A549 (cell line): Measurements from ENCODE around the gene PMP22. TPM values are rescaled to one million over a fixed set of nuclear protein-coding genes. Genes with fewer than 3 reads are reported as not detected.

Experiments used
- ATAC-seq, 2 experiments: fragments of 200-7000 bp in 1 of 2; fragments of >200 bp in 1 of 2; cut with Nextera tagmentation in 1 of 2; cut with Tn5 transposase in 1 of 2; 3 replicates each; pipeline versions ENCODE4 v1.8.0 to v1.9.1; 2018 to 2020; ENCODE audit warnings: mild to moderate bottlenecking in 1 of 2, moderate library complexity in 1 of 2
- CTCF ChIA-PET: fragments of 300-600 bp; sonication (Branson Sonifier 250); formaldehyde crosslinking; extraction: SDS; loops from one replicate; lab custom pipeline; 2021; ENCODE audit warnings: antibody characterized with exemption, inconsistent platforms; lab: Yijun Ruan, JAX
- POLR2A ChIA-PET: fragments of 350-600 bp; formaldehyde crosslinking; extraction: SDS; loops from one replicate; lab custom pipeline; 2021; ENCODE audit warnings: antibody characterized with exemption, inconsistent platforms; lab: Yijun Ruan, JAX
- DNase-seq, 2 experiments: peaks; one replicate each; pipeline versions ENCODE4 v3.0.0 to v3.0.0-alpha.2; 2011 to 2016; ENCODE audit warnings: low read depth in 1 of 2, low spot score in 1 of 2
- FAIRE-seq: peaks from 2 replicates; lab custom pipeline; 2011; peaks lifted over from hg19 to GRCh38; lab: Jason Lieb, UNC
- H3K27ac ChIP-seq, 2 experiments: fragments of >200 bp; sonication (Bioruptor Twin); formaldehyde crosslinking; 3 replicates each; pipeline ENCODE4 v1.5.1; 2016 to 2017
- H3K4me1 ChIP-seq: fragments of >200 bp; sonication (Bioruptor Twin); formaldehyde crosslinking; 3 replicates; pipeline ENCODE4 v1.6.1; 2016
- H3K4me2 ChIP-seq: fragments of >200 bp; sonication (Bioruptor Twin); formaldehyde crosslinking; 3 replicates; pipeline ENCODE4 v1.6.1; 2016
- H3K4me3 ChIP-seq: fragments of >200 bp; sonication (Bioruptor Twin); formaldehyde crosslinking; 3 replicates; pipeline ENCODE4 v1.5.1; 2016
- H3K9me3 ChIP-seq: fragments of >200 bp; sonication (Bioruptor Twin); formaldehyde crosslinking; 3 replicates; pipeline ENCODE4 v1.6.1; 2016
- BHLHE40 ChIP-seq: IDR thresholded peaks from 2 replicates; pipeline ENCODE4 v1.6.1; 2012; ENCODE audit warnings: low read depth, low read length, inconsistent platforms
- CBX8 ChIP-seq: fragments of 200-600 bp; sonication (generic); IDR thresholded peaks from 2 replicates; pipeline ENCODE4 v1.6.1; 2016
- CHD4 ChIP-seq: fragments of 200-600 bp; sonication (generic); IDR thresholded peaks from 2 replicates; pipeline ENCODE4 v1.6.1; 2016; ENCODE audit warnings: antibody characterized with exemption, mild to moderate bottlenecking, borderline replicate concordance
- EHMT2 ChIP-seq: fragments of 200-600 bp; sonication (generic); IDR thresholded peaks from 2 replicates; pipeline ENCODE4 v1.6.1; 2016; ENCODE audit warnings: antibody characterized with exemption, low read depth, mild to moderate bottlenecking, moderate library complexity
- EP300 ChIP-seq, 2 experiments: fragments of >200 bp; sonication (Bioruptor Twin); formaldehyde crosslinking; IDR thresholded peaks; 2 replicates in 1 of 2; 3 replicates in 1 of 2; pipeline ENCODE4 v1.6.1; 2016 to 2017
- GATA3 ChIP-seq: IDR thresholded peaks from 2 replicates; pipeline ENCODE4 v1.6.1; 2012; ENCODE audit warnings: borderline replicate concordance
- HDAC2 ChIP-seq: fragments of 200-600 bp; sonication (generic); IDR thresholded peaks from 2 replicates; pipeline ENCODE4 v1.6.1; 2016
- HOXA7 ChIP-seq: fragments of 250-450 bp; sonication (Bioruptor Pico); IDR thresholded peaks from 2 replicates; pipeline ENCODE4 v1.5.0; 2020; ENCODE audit warnings: mild to moderate bottlenecking, moderate library complexity
- KDM5A ChIP-seq: fragments of 200-600 bp; sonication (generic); IDR thresholded peaks from 2 replicates; pipeline ENCODE4 v1.6.1; 2016; ENCODE audit warnings: antibody characterized with exemption, mild to moderate bottlenecking
- MAFK ChIP-seq: fragments of 450-650 bp; IDR thresholded peaks from 2 replicates; pipeline ENCODE4 v1.6.1; 2014; ENCODE audit not compliant: partially characterized antibody
- MAZ ChIP-seq: fragments of 150-350 bp; IDR thresholded peaks from 2 replicates; pipeline ENCODE4 v1.6.1; 2014; ENCODE audit warnings: antibody characterized with exemption, low read depth, low read length, borderline replicate concordance
- MYC ChIP-seq: IDR thresholded peaks from 2 replicates; pipeline ENCODE4 v1.6.1; 2012; ENCODE audit warnings: mild to moderate bottlenecking, inconsistent platforms, low read length, improper control_type of control experiment, borderline replicate concordance
- RNF2 ChIP-seq: fragments of 200-600 bp; sonication (generic); IDR thresholded peaks from 2 replicates; pipeline ENCODE4 v1.6.1; 2016; ENCODE audit warnings: low read depth, mild to moderate bottlenecking, antibody characterized with exemption, moderate library complexity, borderline replicate concordance
- SMC3 ChIP-seq: fragments of >200 bp; sonication (Bioruptor Twin); formaldehyde crosslinking; IDR thresholded peaks from 3 replicates; pipeline ENCODE4 v1.6.1; 2018; ENCODE audit warnings: inconsistent platforms
- TFCP2L1 ChIP-seq: fragments of 250-450 bp; sonication (Bioruptor Pico); IDR thresholded peaks from 2 replicates; pipeline ENCODE4 v1.5.0; 2021; ENCODE audit warnings: mild to moderate bottlenecking
- WGBS: methylation state at CpG from one replicate; pipeline ENCODE4 v1.1.6; 2017; ENCODE audit errors: missing lambda C conversion rate; 5-methylcytosine and 5-hydroxymethylcytosine counted together
- polyA plus RNA-seq, 4 experiments: library from polyadenylated mRNA; depleted of rRNA in 3 of 4; stranded (reverse); fragments of >200 nt; fragmentation: RNase III in 1 of 4; extraction: RNeasy Plus Mini Kit Qiagen cat#74134 plus additional on column Dnase treatment in 1 of 4; gene quantifications; 2 replicates in 3 of 4; 3 replicates in 1 of 4; pipeline ENCODE4 v1.2.3, GENCODE V29; 2011 to 2017
- TF ChIP-seq, protein P1 (sequence below): fragments of 250-450 bp; sonication (Bioruptor Pico); IDR thresholded peaks from 2 replicates; pipeline ENCODE4 v1.5.0; 2020; ENCODE audit warnings: low read depth, mild to moderate bottlenecking, moderate library complexity
- TF ChIP-seq, protein P2 (sequence below): IDR thresholded peaks from 2 replicates; pipeline ENCODE4 v1.6.1; 2012
- TF ChIP-seq, protein P3 (sequence below): fragments of 250-450 bp; sonication (Bioruptor Pico); IDR thresholded peaks from 2 replicates; pipeline ENCODE4 v1.5.0; 2021; ENCODE audit warnings: mild to moderate bottlenecking, moderate library complexity, borderline replicate concordance
- TF ChIP-seq, protein P4 (sequence below): fragments of 200-600 bp; sonication (generic); IDR thresholded peaks from 2 replicates; pipeline ENCODE4 v1.6.1; 2016; ENCODE audit warnings: antibody characterized with exemption, mild to moderate bottlenecking, moderate library complexity
- TF ChIP-seq, protein P5 (sequence below): fragments of 450-650 bp; IDR thresholded peaks from 2 replicates; pipeline ENCODE4 v1.6.1; 2014; ENCODE audit warnings: antibody characterized with exemption

Gene PMP22
- polyA plus RNA-seq, 2 of the 4 experiments (the other 2 are of a cell fraction), result 40.1 to 102 TPM

DNA sequence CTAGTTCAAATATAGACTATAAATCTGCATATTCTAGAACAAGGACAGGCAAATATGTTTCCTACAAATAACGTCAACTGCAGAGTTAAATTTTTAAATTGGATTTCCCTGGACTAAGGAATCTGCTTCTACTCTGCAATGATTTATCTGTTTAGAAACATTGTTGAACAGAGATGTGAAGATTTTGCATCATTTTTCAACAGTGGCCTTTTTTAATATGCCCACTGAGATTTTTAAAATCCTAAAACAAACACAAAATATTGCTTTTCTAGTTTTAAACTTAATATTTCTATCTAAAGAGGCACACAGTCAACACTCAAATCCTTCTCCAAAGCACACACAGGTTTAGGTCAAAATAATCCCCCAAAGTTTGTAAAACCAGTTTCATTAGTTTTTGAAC lies 23.7 kb upstream of the PMP22 start (continued):
- TF ChIP-seq, protein P1, sequence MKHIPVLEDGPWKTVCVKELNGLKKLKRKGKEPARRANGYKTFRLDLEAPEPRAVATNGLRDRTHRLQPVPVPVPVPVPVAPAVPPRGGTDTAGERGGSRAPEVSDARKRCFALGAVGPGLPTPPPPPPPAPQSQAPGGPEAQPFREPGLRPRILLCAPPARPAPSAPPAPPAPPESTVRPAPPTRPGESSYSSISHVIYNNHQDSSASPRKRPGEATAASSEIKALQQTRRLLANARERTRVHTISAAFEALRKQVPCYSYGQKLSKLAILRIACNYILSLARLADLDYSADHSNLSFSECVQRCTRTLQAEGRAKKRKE, result no peak
- no peak for TF ChIP-seq SMC3

DNA sequence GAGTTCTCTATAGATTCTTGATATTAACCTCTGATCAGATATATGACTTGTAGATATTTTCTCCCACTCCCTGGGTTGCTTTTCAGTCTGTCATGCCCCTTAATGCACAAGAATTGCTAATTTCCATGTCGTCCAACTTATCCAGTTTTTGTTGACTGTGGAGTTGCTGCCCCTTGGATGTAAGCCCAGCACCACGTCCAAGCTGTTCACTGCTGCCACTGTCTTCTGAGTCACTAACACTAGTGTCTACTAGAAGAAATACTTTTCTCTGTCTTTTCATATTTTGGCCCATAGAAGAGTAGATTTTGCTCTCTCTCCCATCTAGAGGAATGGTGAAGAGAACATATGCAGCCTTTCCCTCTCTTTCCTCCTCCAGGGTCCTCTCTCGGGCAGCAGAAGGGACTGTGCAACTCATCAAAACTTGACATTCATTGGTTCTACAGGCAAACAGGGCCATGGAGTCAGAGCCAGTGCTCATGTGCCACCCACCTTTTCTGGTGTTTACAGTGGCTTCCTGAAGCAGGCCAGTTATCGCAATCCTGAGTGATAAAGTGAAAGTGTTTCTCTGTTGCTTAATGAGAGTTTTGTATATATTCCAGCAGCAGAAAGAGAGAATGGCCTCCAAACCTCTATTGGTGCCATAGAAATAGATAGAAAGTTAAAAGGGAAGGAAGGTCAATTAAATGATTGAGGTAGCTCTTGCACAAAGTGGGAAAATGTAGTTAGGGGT lies 22.6 kb upstream of the PMP22 start:
- TF ChIP-seq, protein P2, sequence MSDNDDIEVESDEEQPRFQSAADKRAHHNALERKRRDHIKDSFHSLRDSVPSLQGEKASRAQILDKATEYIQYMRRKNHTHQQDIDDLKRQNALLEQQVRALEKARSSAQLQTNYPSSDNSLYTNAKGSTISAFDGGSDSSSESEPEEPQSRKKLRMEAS, result no peak
- TF ChIP-seq RNF2, result no peak
- TF ChIP-seq EP300 (IDR thresholded peaks at IDR 0.05), result no peak
- no peak for TF ChIP-seq CBX8
- TF ChIP-seq, protein P3, sequence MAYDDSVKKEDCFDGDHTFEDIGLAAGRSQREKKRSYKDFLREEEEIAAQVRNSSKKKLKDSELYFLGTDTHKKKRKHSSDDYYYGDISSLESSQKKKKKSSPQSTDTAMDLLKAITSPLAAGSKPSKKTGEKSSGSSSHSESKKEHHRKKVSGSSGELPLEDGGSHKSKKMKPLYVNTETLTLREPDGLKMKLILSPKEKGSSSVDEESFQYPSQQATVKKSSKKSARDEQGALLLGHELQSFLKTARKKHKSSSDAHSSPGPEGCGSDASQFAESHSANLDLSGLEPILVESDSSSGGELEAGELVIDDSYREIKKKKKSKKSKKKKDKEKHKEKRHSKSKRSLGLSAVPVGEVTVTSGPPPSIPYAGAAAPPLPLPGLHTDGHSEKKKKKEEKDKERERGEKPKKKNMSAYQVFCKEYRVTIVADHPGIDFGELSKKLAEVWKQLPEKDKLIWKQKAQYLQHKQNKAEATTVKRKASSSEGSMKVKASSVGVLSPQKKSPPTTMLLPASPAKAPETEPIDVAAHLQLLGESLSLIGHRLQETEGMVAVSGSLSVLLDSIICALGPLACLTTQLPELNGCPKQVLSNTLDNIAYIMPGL, result no peak
- TF ChIP-seq TFCP2L1 (CRISPR knock-in tag), result no peak
- TF ChIP-seq, protein P4, sequence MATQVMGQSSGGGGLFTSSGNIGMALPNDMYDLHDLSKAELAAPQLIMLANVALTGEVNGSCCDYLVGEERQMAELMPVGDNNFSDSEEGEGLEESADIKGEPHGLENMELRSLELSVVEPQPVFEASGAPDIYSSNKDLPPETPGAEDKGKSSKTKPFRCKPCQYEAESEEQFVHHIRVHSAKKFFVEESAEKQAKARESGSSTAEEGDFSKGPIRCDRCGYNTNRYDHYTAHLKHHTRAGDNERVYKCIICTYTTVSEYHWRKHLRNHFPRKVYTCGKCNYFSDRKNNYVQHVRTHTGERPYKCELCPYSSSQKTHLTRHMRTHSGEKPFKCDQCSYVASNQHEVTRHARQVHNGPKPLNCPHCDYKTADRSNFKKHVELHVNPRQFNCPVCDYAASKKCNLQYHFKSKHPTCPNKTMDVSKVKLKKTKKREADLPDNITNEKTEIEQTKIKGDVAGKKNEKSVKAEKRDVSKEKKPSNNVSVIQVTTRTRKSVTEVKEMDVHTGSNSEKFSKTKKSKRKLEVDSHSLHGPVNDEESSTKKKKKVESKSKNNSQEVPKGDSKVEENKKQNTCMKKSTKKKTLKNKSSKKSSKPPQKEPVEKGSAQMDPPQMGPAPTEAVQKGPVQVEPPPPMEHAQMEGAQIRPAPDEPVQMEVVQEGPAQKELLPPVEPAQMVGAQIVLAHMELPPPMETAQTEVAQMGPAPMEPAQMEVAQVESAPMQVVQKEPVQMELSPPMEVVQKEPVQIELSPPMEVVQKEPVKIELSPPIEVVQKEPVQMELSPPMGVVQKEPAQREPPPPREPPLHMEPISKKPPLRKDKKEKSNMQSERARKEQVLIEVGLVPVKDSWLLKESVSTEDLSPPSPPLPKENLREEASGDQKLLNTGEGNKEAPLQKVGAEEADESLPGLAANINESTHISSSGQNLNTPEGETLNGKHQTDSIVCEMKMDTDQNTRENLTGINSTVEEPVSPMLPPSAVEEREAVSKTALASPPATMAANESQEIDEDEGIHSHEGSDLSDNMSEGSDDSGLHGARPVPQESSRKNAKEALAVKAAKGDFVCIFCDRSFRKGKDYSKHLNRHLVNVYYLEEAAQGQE, result no peak
- TF ChIP-seq, protein P5, sequence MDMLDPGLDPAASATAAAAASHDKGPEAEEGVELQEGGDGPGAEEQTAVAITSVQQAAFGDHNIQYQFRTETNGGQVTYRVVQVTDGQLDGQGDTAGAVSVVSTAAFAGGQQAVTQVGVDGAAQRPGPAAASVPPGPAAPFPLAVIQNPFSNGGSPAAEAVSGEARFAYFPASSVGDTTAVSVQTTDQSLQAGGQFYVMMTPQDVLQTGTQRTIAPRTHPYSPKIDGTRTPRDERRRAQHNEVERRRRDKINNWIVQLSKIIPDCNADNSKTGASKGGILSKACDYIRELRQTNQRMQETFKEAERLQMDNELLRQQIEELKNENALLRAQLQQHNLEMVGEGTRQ, result no peak
- TF ChIP-seq BHLHE40, result no peak
- TF ChIP-seq CHD4, result no peak
- no peak for TF ChIP-seq MAZ
- no peak for TF ChIP-seq MYC
- no peak for TF ChIP-seq EHMT2
- TF ChIP-seq KDM5A, result no peak
- TF ChIP-seq HDAC2, result no peak
- no peak for TF ChIP-seq HOXA7 (CRISPR knock-in tag)
- TF ChIP-seq GATA3, result no peak
- no peak for TF ChIP-seq MAFK
- CTCF ChIA-PET, result no interaction called here
- H3K4me3 ChIP-seq, result no peak overlapping the region
- peak overlapping the region in 1 of 2 experiments; percentile 18; a peak in 2 of 6 replicates for H3K27ac ChIP-seq
- 86% methylated on average over 4 of the region's 4 CpGs for WGBS
- no peak overlapping the region for H3K4me2 ChIP-seq
- FAIRE-seq (peak; percentile 36), ATAC-seq (no peak), DNase-seq (no peak)
- POLR2A ChIA-PET, result no interaction called here
- H3K4me1 ChIP-seq, result peaks cover 21% of the 10 kb centered on the region
- 0 out of 3 replicates have a peak, but pooled peaks cover 2% of the 10 kb centered on the region for H3K9me3 ChIP-seq
